Gastrocnemius medialis (tissue), 4 donors: ENCODE data around the gene MRAP2. TPM values are rescaled to one million over a fixed set of nuclear protein-coding genes. Genes with fewer than 3 reads are reported as not detected.

ENCODE experiments used
- ATAC-seq, 2 donors: fragments of 150-250 bp; one replicate each; pipeline ENCODE4 v1.9.1; 2016
- DNase-seq, 2 donors: peaks; one replicate each; pipeline ENCODE4 v3.0.0-alpha.2; 2019
- H3K27ac ChIP-seq, 4 donors: fragments of 200-600 bp; sonication (generic); 1 replicate in 1 of 4; 2 replicates in 3 of 4; pipeline ENCODE4 v1.5.1; 2016 to 2018; ENCODE audit warnings: mild to moderate bottlenecking in 2 of 4, moderate library complexity in 1 of 4
- H3K27me3 ChIP-seq, 3 donors: fragments of 200-600 bp; sonication (generic) in 2 of 3; 1 replicate in 1 of 3; 2 replicates in 2 of 3; pipeline versions ENCODE4 v1.5.1 to v1.6.0; 2016 to 2019; ENCODE audit warnings: mild to moderate bottlenecking in 1 of 3, moderate library complexity in 1 of 3
- H3K36me3 ChIP-seq, 2 donors: fragments of 200-600 bp; sonication (generic) in 1 of 2; one replicate each; pipeline ENCODE4 v1.5.1; 2017 to 2018
- H3K4me1 ChIP-seq, 2 donors: fragments of 200-600 bp; sonication (generic) in 1 of 2; one replicate each; pipeline ENCODE4 v1.5.1; 2016 to 2017; ENCODE audit warnings: mild to moderate bottlenecking in 2 of 2
- H3K4me3 ChIP-seq, 4 donors: fragments of 200-600 bp; sonication (generic) in 3 of 4; 1 replicate in 1 of 4; 2 replicates in 3 of 4; pipeline ENCODE4 v1.5.1; 2016 to 2019; ENCODE audit warnings: mild to moderate bottlenecking in 2 of 4
- H3K9me3 ChIP-seq, 3 donors: fragments of 200-600 bp; sonication (generic) in 2 of 3; 1 replicate in 1 of 3; 2 replicates in 2 of 3; pipeline ENCODE4 v1.5.1; 2016 to 2019
- CTCF ChIP-seq, 5 experiments: fragments of 450-650 bp in 3 of 5; fragments of 200-600 bp in 2 of 5; sonication (generic) in 2 of 5; IDR thresholded peaks in 4 of 5; conservative IDR thresholded peaks in 1 of 5; 1 replicate in 4 of 5; 2 replicates in 1 of 5; pipeline ENCODE4 v1.5.1; 2016 to 2019; ENCODE audit warnings: antibody characterized with exemption in 5 of 5, mild to moderate bottlenecking in 3 of 5, moderate library complexity in 3 of 5
- POLR2A ChIP-seq, 2 donors: fragments of 450-650 bp; IDR thresholded peaks; one replicate each; pipeline ENCODE4 v1.6.1; 2017; ENCODE audit warnings: antibody characterized with exemption in 2 of 2, mild to moderate bottlenecking in 2 of 2, moderate library complexity in 2 of 2
- in situ Hi-C, 4 donors: fragments of 200-750 bp; cut with MboI; loops; one replicate each; pipeline versions ENCODE4 v1.15.0 to v1.8.0; 2017; ENCODE audit warnings: low sequenced_read_pairs in 4 of 4
- intact Hi-C: fragments of 100-400 bp; cut with DNase I; formaldehyde crosslinking; loops from one replicate; pipeline ENCODE4 v1.15.1; 2023; ENCODE audit warnings: low total_unique reads
- total RNA-seq, 4 donors: library from RNA; depleted of rRNA; stranded (reverse); fragments of >200 nt; gene quantifications; one replicate each; pipeline versions ENCODE4 v1.1.0 to v1.2.3, GENCODE V29; 2016

MRAP2 gene
- total RNA-seq, 4 donors from 2014 or later = 0.29 TPM; not detected in 3

DNA sequence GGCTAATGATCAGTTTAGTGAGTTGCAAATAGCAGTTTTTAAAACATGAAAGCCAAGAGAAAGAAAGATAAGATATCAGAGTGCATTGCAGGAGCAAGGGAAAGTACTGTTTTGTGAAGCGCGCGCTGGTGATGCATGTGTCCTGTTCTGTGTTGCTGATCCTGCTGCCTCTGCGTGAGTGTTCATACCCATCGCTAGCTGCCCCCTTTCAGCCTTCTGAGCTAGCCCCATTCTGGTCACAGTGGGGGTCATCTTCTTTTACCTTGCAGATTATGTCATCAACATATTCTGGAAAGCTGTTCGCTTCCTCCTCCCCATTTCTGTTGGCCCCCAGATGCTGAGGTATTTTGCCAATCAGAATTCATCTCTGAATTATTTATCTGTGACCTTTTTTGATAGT is 1.9 kb downstream of the MRAP2 start:
- in situ Hi-C loops = no loop called here

GRCh38 chr6:84037425-84038089 is 4.0 kb downstream of the MRAP2 start:
- TF ChIP-seq POLR2A (IDR thresholded peaks at IDR 0.05) = no peak
- intact Hi-C loops (no loop called here), in situ Hi-C loops (no loop called here)
- ATAC-seq (no peak), DNase-seq (no peak)
- Histone ChIP-seq H3K27me3 (peaks cover 0 to 18% (median 3%) of the 10 kb centered on the region in 3 donors), H3K9me3 (no peaks in the 10 kb centered on the region), H3K27ac (no peak overlapping the region), H3K36me3 (no peaks in the 10 kb centered on the region), H3K4me1 (peaks cover 0 to 3% of the 10 kb centered on the region in 2 donors), H3K4me3 (no peak overlapping the region)

More for the DNA sequence above, 1.9 kb downstream of the MRAP2 start:
- H3K4me1 ChIP-seq = peaks cover 0 to 3% of the 10 kb centered on the region in 2 donors
- ATAC-seq (no peak), DNase-seq (no peak)
- no peak overlapping the region for H3K27ac ChIP-seq
- H3K27me3 ChIP-seq = peaks cover 0 to 18% (median 3%) of the 10 kb centered on the region in 3 donors
- H3K9me3 ChIP-seq = no peaks in the 10 kb centered on the region
- H3K36me3 ChIP-seq = no peaks in the 10 kb centered on the region
- intact Hi-C loops = no loop called here
- TF ChIP-seq CTCF (IDR thresholded peaks at IDR 0.05 in 4 of 5, conservative IDR thresholded peaks at IDR 0.05 in 1 of 5) = no peak
- no peak for TF ChIP-seq POLR2A (IDR thresholded peaks at IDR 0.05)
- no peak overlapping the region for H3K4me3 ChIP-seq

DNA sequence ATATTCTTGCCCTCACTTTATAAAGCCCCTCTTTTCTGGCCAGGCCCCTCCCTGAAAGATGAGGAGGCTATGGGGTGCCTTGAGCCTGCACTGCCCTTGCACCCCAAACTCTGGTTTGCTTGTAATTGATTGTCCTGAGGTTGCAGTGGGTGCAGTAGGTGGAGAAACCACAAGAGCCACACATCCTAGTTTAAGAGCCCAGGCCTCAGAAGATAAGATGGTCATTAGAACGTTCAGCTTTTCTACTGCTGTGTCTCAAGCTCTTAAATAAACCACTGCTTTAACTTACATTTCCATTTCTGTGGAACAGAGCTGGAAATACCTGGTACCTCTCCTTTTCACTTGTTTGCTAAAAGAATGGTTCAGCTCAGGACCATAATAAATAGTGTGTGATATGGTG is 9.0 kb downstream of the MRAP2 start:
- in situ Hi-C loops = no loop called here

DNA sequence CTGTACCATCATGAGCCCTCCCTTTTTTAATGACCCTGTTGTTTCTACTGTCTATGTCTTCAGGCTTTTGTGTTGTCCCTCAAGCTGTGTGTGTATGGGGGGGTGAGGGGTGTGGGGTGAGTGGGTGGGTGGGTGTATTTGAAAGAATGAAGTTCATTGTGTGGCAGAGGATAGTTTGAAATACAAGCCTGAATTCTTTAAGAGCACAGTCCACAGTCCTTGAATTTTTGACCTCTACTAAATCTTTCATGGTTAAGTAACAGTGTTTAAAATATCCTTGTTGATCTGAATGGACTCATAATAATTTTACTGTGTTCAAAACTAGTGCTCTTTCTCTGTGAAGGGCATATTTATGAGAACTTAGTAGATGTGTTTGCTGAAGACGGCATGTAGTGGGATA is 10.0 kb downstream of the MRAP2 start:
- TF ChIP-seq CTCF (IDR thresholded peaks at IDR 0.05 in 4 of 5, conservative IDR thresholded peaks at IDR 0.05 in 1 of 5) = no peak
- no peak for TF ChIP-seq POLR2A (IDR thresholded peaks at IDR 0.05)
- Histone ChIP-seq H3K9me3 (no peaks in the 10 kb centered on the region), H3K4me3 (no peak overlapping the region), H3K36me3 (no peaks in the 10 kb centered on the region), H3K27ac (no peak overlapping the region), H3K27me3 (no peaks in the 10 kb centered on the region), H3K4me1 (no peaks in the 10 kb centered on the region)
- ATAC-seq (no peak), DNase-seq (no peak)
- intact Hi-C loops (no loop called here), in situ Hi-C loops (no loop called here)

More for the DNA sequence above, 9.0 kb downstream of the MRAP2 start:
- Histone ChIP-seq H3K36me3 (no peaks in the 10 kb centered on the region), H3K27ac (no peak overlapping the region), H3K4me3 (no peak overlapping the region), H3K4me1 (no peaks in the 10 kb centered on the region), H3K9me3 (no peaks in the 10 kb centered on the region), H3K27me3 (peaks cover 0 to under 1% (median 0%) of the 10 kb centered on the region in 3 donors)
- DNase-seq = no peak
- intact Hi-C loops = no loop called here
- no peak for ATAC-seq
- TF ChIP-seq POLR2A (IDR thresholded peaks at IDR 0.05) (no peak), CTCF (IDR thresholded peaks at IDR 0.05 in 4 of 5, conservative IDR thresholded peaks at IDR 0.05 in 1 of 5) (no peak)

- ATAC-seq (no peak), DNase-seq (no peak)
- no peaks in the 10 kb centered on the region for H3K27me3 ChIP-seq
- TF ChIP-seq POLR2A (IDR thresholded peaks at IDR 0.05) (no peak), CTCF (IDR thresholded peaks at IDR 0.05 in 4 of 5, conservative IDR thresholded peaks at IDR 0.05 in 1 of 5) (no peak)
- H3K4me1 ChIP-seq = no peaks in the 10 kb centered on the region
- H3K9me3 ChIP-seq = no peaks in the 10 kb centered on the region
- intact Hi-C loops (no loop called here), in situ Hi-C loops (no loop called here)
- H3K36me3 ChIP-seq = no peaks in the 10 kb centered on the region
- no peak overlapping the region for H3K4me3 ChIP-seq
- H3K27ac ChIP-seq = no peak overlapping the region
These were observed 13.2 kb downstream of the MRAP2 start for GRCh38 chr6:84046755-84047154.
